Right atrium auricular region (tissue), 2 donors: ENCODE measurements around the gene TSR3. TPM values are rescaled to one million over a fixed set of nuclear protein-coding genes. Genes with fewer than 3 reads are reported as not detected.

Experiments used
- DNase-seq: peaks from one replicate; pipeline ENCODE4 v3.0.0-alpha.2; 2019; ENCODE audit warnings: low spot score
- H3K27ac ChIP-seq, 2 donors: fragments of 200-600 bp; sonication (generic); 1 replicate in 1 of 2; 2 replicates in 1 of 2; pipeline ENCODE4 v1.5.1; 2016 to 2019
- H3K27me3 ChIP-seq, 2 donors: fragments of 200-600 bp; sonication (generic); one replicate each; pipeline versions ENCODE4 v1.5.1 to v1.6.0; 2017 to 2019
- H3K36me3 ChIP-seq: fragments of 200-600 bp; sonication (generic); one replicate; pipeline ENCODE4 v1.5.1; 2016
- H3K4me1 ChIP-seq, 2 donors: fragments of 200-600 bp; sonication (generic); one replicate each; pipeline versions ENCODE4 v1.5.1 to v1.6.0; 2017 to 2019
- H3K4me3 ChIP-seq, 2 donors: fragments of 200-600 bp; sonication (generic); 1 replicate in 1 of 2; 2 replicates in 1 of 2; pipeline ENCODE4 v1.5.1; 2017 to 2019; ENCODE audit warnings: mild to moderate bottlenecking in 1 of 2, moderate library complexity in 1 of 2
- H3K9me3 ChIP-seq, 2 donors: fragments of 200-600 bp; sonication (generic); one replicate each; pipeline ENCODE4 v1.5.1; 2019
- CTCF ChIP-seq, 2 donors: fragments of 200-600 bp; sonication (generic); IDR thresholded peaks; one replicate each; pipeline ENCODE4 v1.5.1; 2019; ENCODE audit warnings: antibody characterized with exemption in 2 of 2
- total RNA-seq, 2 donors: library from RNA; depleted of rRNA; stranded (reverse); fragments of >200 nt; gene quantifications; one replicate each; pipeline ENCODE4 v1.1.0, GENCODE V29; 2016

The TSR3 gene
- total RNA-seq, 2 donors from 2014 or later = 72.8 to 73.7 TPM

GRCh38 chr16:1324286-1324826 lies 27.3 kb downstream of the TSR3 start:
- Histone ChIP-seq H3K9me3 (no peaks in the 10 kb centered on the region), H3K27me3 (no peaks in the 10 kb centered on the region), H3K27ac (no peak overlapping the region), H3K4me3 (no peak overlapping the region), H3K4me1 (peaks cover 0 to 4% of the 10 kb centered on the region in 2 donors), H3K36me3 (peaks cover 45% of the 10 kb centered on the region)
- no peak for DNase-seq
- no peak for TF ChIP-seq CTCF (IDR thresholded peaks at IDR 0.05)

- Histone ChIP-seq H3K36me3 (peaks cover 53% of the 10 kb centered on the region), H3K27ac (no peak overlapping the region), H3K4me1 (peaks cover 0 to 4% of the 10 kb centered on the region in 2 donors), H3K27me3 (no peaks in the 10 kb centered on the region), H3K4me3 (no peak overlapping the region), H3K9me3 (no peaks in the 10 kb centered on the region)
- no peak for TF ChIP-seq CTCF (IDR thresholded peaks at IDR 0.05)
- DNase-seq = no peak
These were observed 28.1 kb downstream of the TSR3 start for GRCh38 chr16:1323296-1324239.

GRCh38 chr16:1322407-1322806 lies 29.3 kb downstream of the TSR3 start:
- Histone ChIP-seq H3K36me3 (peaks cover 64% of the 10 kb centered on the region), H3K4me3 (no peak overlapping the region), H3K4me1 (peaks cover 0 to 4% of the 10 kb centered on the region in 2 donors), H3K27me3 (no peaks in the 10 kb centered on the region), H3K27ac (no peak overlapping the region), H3K9me3 (no peaks in the 10 kb centered on the region)
- no peak for DNase-seq
- no peak for TF ChIP-seq CTCF (IDR thresholded peaks at IDR 0.05)

GRCh38 chr16:1320658-1321240 lies 30.9 kb downstream of the TSR3 start:
- no peak overlapping the region for H3K27ac ChIP-seq
- no peaks in the 10 kb centered on the region for H3K9me3 ChIP-seq
- no peaks in the 10 kb centered on the region for H3K27me3 ChIP-seq
- H3K4me3 ChIP-seq = no peak overlapping the region
- H3K36me3 ChIP-seq = peaks cover 79% of the 10 kb centered on the region
- TF ChIP-seq CTCF (IDR thresholded peaks at IDR 0.05) = no peak
- no peaks in the 10 kb centered on the region for H3K4me1 ChIP-seq
- no peak for DNase-seq

- Histone ChIP-seq H3K4me1 (no peaks in the 10 kb centered on the region), H3K36me3 (peaks cover 84% of the 10 kb centered on the region), H3K27me3 (no peaks in the 10 kb centered on the region), H3K9me3 (no peaks in the 10 kb centered on the region), H3K4me3 (no peak overlapping the region), H3K27ac (no peak overlapping the region)
- no peak for DNase-seq
- TF ChIP-seq CTCF (IDR thresholded peaks at IDR 0.05) = no peak
These were observed 31.6 kb downstream of the TSR3 start for GRCh38 chr16:1320097-1320496.
